HG03025 (cell line): Measurements from ENCODE around the gene CYP46A1.

Experiments
- ATAC-seq: cut with Tn5 transposase; IDR thresholded peaks from one replicate; pipeline ENCODE4 v1.9.1; 2021; ENCODE audit warnings: mild to moderate bottlenecking, moderate library complexity; ENCODE audit not compliant: unreplicated experiment, low FRiP score

Gene CYP46A1

DNA sequence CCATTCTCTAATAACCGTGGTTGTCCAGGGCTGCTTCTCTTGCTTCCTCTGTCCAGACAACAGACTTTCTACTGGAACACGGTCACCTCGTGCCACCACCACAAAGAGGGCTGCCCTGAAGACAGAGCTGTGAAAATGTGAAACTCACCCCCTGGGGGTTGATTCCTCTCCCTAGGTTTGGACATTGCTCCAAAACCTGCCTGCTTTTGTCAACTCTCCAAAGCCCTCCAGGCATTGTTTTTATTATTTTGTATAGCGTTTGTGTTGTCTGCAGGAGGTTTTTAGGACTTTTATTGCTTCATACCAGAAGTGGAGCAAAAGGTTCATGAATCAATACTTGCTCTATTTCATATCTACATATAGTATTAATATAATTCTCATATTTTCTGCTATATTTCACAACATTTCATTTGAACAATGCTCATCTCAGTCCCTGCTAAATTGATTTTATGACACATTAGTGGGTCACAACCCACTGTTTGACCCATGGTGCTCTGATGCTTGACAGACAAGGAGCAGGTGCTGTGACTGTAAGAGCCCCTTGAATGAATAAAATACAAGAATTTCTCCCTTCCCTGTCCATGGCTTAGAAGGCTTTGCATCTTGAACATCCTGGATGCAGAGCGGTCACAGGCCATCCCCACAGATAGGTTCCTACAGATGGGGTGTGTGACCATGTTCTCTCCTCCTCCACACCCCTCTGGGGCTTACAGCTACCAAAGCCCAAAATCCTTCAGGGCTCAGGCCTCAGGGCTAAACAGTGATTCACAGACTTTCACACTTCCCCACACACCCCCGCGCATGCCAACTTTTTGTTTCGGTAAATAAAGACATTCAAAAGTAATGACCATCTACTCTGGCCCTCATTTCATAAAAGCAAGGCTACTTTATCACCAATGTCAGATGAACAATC lies 88.5 kb downstream of the CYP46A1 start:
- no peak for ATAC-seq

DNA sequence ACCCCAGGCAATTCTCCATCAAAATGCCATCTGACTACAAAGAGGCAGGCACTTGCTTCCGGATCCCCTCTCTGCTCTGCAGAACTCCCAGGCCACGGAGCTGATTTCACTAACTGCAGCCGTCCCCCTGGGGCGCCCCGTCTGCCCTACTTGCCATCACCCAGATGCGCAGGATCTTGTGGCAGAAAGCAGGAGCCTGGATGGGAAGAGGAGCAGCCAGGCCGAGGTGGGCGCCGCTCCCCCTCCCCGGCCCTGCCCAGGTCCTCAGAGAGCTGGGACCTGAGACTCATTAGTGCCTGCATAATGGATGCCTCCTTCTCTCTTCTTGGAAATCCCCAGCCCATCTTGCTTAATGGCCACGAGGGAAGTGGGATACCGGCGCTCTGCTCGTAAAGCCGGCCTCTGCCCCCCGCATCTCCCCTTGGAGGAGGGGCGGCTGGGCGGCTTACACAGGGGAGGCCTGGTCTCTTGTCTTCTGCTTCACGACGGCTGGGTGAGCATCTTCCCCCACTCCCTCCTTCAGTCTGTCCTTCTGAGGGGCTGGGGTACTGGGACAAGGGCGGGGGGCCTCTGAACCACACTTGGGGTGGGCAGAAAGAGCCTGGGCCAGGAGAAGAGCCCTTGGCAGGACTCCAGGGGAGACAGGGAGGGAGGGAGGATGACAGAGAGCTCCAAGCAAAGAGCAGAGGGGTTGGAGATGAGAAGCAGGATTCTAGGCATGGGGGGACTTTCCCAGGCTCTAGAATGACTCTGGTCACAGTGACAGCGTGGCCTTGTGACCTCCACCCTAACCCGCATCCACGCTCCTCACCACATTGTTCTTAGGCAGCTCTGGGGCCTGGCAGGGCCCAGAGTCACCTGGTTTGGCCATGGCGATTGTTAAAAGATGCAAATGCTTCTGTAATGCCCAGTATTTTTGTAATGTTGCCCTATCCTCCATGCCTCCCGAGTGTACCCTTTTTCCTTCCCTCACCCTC lies 89.7 kb downstream of the CYP46A1 start:
- no peak for ATAC-seq

DNA sequence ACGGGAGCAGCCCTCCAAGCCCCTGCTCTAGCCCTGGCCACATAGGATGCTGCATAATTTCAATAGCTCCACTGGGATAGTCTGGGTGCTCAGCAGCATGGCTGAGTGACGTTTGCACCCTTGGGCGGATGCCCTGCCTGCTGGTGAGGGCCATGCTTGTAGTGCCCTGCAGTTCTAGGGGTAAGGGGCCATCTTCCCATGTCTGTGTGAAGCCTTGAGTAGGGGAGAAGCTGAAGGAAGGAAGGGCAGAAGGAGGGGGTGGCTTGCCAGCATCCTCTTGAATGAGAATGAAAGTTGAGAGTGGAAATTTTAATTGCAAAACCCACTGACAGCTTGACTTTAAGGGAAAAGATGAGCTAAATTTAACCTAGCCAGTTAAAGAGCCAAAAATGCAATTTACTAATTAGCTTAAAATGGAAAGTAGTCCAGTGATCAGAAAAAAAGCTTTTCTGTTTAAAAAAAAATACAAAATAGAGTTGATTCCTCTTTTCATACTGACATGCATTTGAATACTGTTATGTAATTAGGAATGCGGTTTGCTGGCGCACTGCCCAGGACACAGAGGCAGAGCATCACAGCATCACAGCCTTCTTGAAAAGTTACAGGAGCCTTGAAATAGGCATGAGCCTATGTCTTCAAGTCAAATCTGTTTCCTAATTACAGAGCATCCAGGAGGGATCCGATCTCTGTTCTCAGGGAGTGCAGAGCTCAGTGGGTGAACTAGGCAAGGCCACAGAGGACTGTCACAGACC lies 90.6 kb downstream of the CYP46A1 start:
- ATAC-seq: no peak

DNA sequence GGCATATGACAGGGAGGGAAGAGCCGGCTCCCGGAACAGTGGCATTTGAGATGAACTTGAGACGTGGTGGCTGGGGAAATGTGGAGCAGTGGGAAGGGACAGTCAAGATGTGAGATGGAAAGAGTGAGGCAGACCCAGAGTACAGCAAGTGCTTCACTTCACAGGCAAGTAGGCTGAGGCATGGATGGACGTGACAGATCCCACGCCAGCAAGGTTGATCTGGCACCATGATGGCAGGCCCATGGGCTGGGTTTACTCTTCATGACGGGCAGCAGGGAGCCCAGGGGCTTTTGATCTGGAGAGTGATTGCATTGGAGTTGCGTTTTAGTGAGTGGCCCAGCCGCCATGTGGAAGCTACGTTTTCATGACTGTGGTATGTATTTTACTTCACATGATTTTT lies 91.3 kb downstream of the CYP46A1 start:
- ATAC-seq: no peak
